IMR-90 (cell line): Measurements from ENCODE around the gene FLT1. TPM values are rescaled to one million over a fixed set of nuclear protein-coding genes. Genes with fewer than 3 reads are reported as not detected.

ENCODE experiments used
- ATAC-seq: fragments of 200-7000 bp; cut with Tn5 transposase; 2 replicates; pipeline ENCODE4 v1.9.1; 2020; ENCODE audit warnings: low read depth, mild to moderate bottlenecking, moderate library complexity
- BruUV-seq: library from RNA; stranded (reverse); fragments of 400-500 nt; replicated peaks from 2 replicates; lab custom pipeline; 2021; lab: Mats Ljungman, UMichigan
- CTCF ChIA-PET: fragments of 300-600 bp; formaldehyde crosslinking; extraction: SDS; loops from one replicate; lab custom pipeline; 2021; ENCODE audit warnings: antibody characterized with exemption; lab: Yijun Ruan, JAX
- POLR2A ChIA-PET: fragments of 300-600 bp; sonication (Branson Sonifier 250); formaldehyde crosslinking; loops from one replicate; lab custom pipeline; 2022; ENCODE audit warnings: antibody characterized with exemption; ENCODE audit not compliant: unreplicated experiment; lab: Charles Lee
- DNase-seq: peaks from one replicate; pipeline ENCODE4 v3.0.0; 2013
- H2AFZ ChIP-seq: replicated peaks from 2 replicates; pipeline ENCODE3; 2013; ENCODE audit warnings: low read length, mild to moderate bottlenecking; ENCODE audit not compliant: poor library complexity
- H2AK5ac ChIP-seq: 2 replicates; pipeline ENCODE4 v1.6.1; 2013; ENCODE audit warnings: low read depth, low read length, inconsistent platforms
- H2AK9ac ChIP-seq: replicated peaks from 2 replicates; pipeline ENCODE3; 2013; ENCODE audit warnings: mild to moderate bottlenecking, low read depth, low read length, moderate library complexity; ENCODE audit not compliant: poor library complexity
- H2BK120ac ChIP-seq: 2 replicates; pipeline ENCODE4 v1.6.1; 2013; ENCODE audit warnings: low read depth, low read length, inconsistent platforms
- H2BK15ac ChIP-seq: 3 replicates; pipeline ENCODE4 v1.6.1; 2013; ENCODE audit warnings: low read depth, low read length, inconsistent platforms
- H2BK20ac ChIP-seq: 2 replicates; pipeline ENCODE4 v1.6.1; 2013; ENCODE audit warnings: low read depth, mild to moderate bottlenecking, inconsistent platforms, low read length, moderate library complexity
- H2BK5ac ChIP-seq: 2 replicates; pipeline ENCODE4 v1.6.1; 2013; ENCODE audit warnings: mild to moderate bottlenecking, low read depth, low read length, inconsistent platforms; ENCODE audit not compliant: poor library complexity, severe bottlenecking
- H3K14ac ChIP-seq: replicated peaks from 2 replicates; pipeline ENCODE4 v1.6.1; 2013; ENCODE audit warnings: low read depth, low read length, inconsistent platforms
- H3K18ac ChIP-seq: 2 replicates; pipeline ENCODE4 v1.6.1; 2013; ENCODE audit warnings: low read depth, low read length, control low read depth
- H3K23ac ChIP-seq: 2 replicates; pipeline ENCODE4 v1.6.1; 2013; ENCODE audit warnings: low read depth, low read length, inconsistent platforms
- H3K27ac ChIP-seq: 2 replicates; pipeline ENCODE4 v1.5.1; 2013; ENCODE audit warnings: mild to moderate bottlenecking, control low read depth, low read length; ENCODE audit not compliant: insufficient read depth
- H3K27me3 ChIP-seq: 2 replicates; pipeline ENCODE4 v1.6.1; 2013; ENCODE audit warnings: low read length; ENCODE audit not compliant: control insufficient read depth, insufficient read depth
- H3K36me3 ChIP-seq: 2 replicates; pipeline ENCODE4 v1.6.1; 2013; ENCODE audit warnings: low read length, mixed read lengths; ENCODE audit not compliant: control insufficient read depth, insufficient read depth
- H3K4ac ChIP-seq: 2 replicates; pipeline ENCODE4 v1.6.1; 2013; ENCODE audit warnings: low read depth, low read length, inconsistent platforms
- H3K4me1 ChIP-seq: 2 replicates; pipeline ENCODE4 v1.6.1; 2013; ENCODE audit warnings: low read length, mixed read lengths; ENCODE audit not compliant: control insufficient read depth, insufficient read depth
- H3K4me2 ChIP-seq: 2 replicates; pipeline ENCODE4 v1.6.1; 2013; ENCODE audit warnings: low read depth, mild to moderate bottlenecking, control low read depth, low read length, moderate library complexity
- H3K4me3 ChIP-seq: 2 replicates; pipeline ENCODE4 v1.5.1; 2013; ENCODE audit warnings: low read depth, mild to moderate bottlenecking, control low read depth, low read length, moderate library complexity; ENCODE audit not compliant: insufficient read depth
- H3K56ac ChIP-seq: 2 replicates; pipeline ENCODE4 v1.6.1; 2013; ENCODE audit warnings: low read length, inconsistent platforms; ENCODE audit not compliant: insufficient read depth; ENCODE audit errors: extremely low read depth
- H3K79me1 ChIP-seq, 2 experiments: 2 replicates each; pipeline ENCODE4 v1.6.1; 2013; ENCODE audit warnings: low read length in 2 of 2, inconsistent platforms in 1 of 2, low read depth in 1 of 2
- H3K9ac ChIP-seq: 2 replicates; pipeline ENCODE4 v1.6.1; 2013; ENCODE audit warnings: low read depth, low read length, control low read depth
- H3K9me1 ChIP-seq: 2 replicates; pipeline ENCODE4 v1.6.1; 2013; ENCODE audit warnings: low read length, inconsistent platforms; ENCODE audit not compliant: insufficient read depth
- H3K9me3 ChIP-seq: 2 replicates; pipeline ENCODE4 v1.6.1; 2013; ENCODE audit warnings: low read length; ENCODE audit not compliant: control insufficient read depth, insufficient read depth
- H4K20me1 ChIP-seq: 2 replicates; pipeline ENCODE4 v1.6.1; 2013; ENCODE audit warnings: low read length, inconsistent platforms; ENCODE audit not compliant: insufficient read depth
- H4K5ac ChIP-seq: 2 replicates; pipeline ENCODE4 v1.6.1; 2013; ENCODE audit warnings: mild to moderate bottlenecking, low read depth, low read length, control low read depth
- H4K8ac ChIP-seq, 2 experiments: 2 replicates each; pipeline ENCODE4 v1.6.1; 2013; ENCODE audit warnings: low read depth in 2 of 2, low read length in 2 of 2, control low read depth in 1 of 2, inconsistent platforms in 1 of 2
- H4K91ac ChIP-seq: 2 replicates; pipeline ENCODE4 v1.6.1; 2013; ENCODE audit warnings: low read depth, low read length, inconsistent platforms; ENCODE audit not compliant: insufficient read depth
- NFE2L2 ChIP-seq: fragments of 150-350 bp; IDR thresholded peaks from 2 replicates; pipeline ENCODE4 v1.6.1; 2016; ENCODE audit warnings: low read depth, mild to moderate bottlenecking, low read length
- RAD21 ChIP-seq: IDR thresholded peaks from 2 replicates; pipeline ENCODE4 v1.6.1; 2012; ENCODE audit warnings: low read length, improper control_type of control experiment
- WGBS, 2 experiments: methylation state at CpG; one replicate each; pipeline versions ENCODE4 v1.1.5 to v1.1.7; 2013; ENCODE audit warnings: missing lambda C conversion rate in 2 of 2; ENCODE audit not compliant: insufficient read length in 1 of 2; ENCODE audit errors: extremely low coverage in 2 of 2; 5-methylcytosine and 5-hydroxymethylcytosine counted together
- dilution Hi-C: fragments of 300-500 bp; cut with HindIII; formaldehyde crosslinking; loops from one replicate; pipeline ENCODE4 v1.14.3; 2018; ENCODE audit warnings: low sequenced_read_pairs; ENCODE audit not compliant: unreplicated experiment
- in situ Hi-C: fragments of 300-500 bp; cut with MboI; formaldehyde crosslinking; loops from 3 replicates; pipeline ENCODE4 v1.14.3; 2019; ENCODE audit warnings: low sequenced_read_pairs, inconsistent platforms, mixed read lengths
- intact Hi-C: fragments of 100-400 bp; cut with micrococcal nuclease; formaldehyde crosslinking; loops from 2 replicates; pipeline ENCODE4 v1.10.0; 2022
- polyA plus RNA-seq, 3 experiments: library from polyadenylated mRNA; depleted of rRNA; stranded (reverse); fragments of >200 nt; gene quantifications; 2 replicates each; pipeline ENCODE4 v1.2.3, GENCODE V29; 2012; ENCODE audit warnings: low replicate concordance in 1 of 3
- total RNA-seq: library from RNA; depleted of rRNA; stranded (reverse); fragments of >200 nt; gene quantifications from 2 replicates; pipeline ENCODE4 v1.2.3, GENCODE V29; 2012
- TF ChIP-seq, protein P1 (sequence below): conservative IDR thresholded peaks from 2 replicates; pipeline ENCODE4 v1.5.1; 2012; ENCODE audit warnings: mild to moderate bottlenecking, low read depth, low read length, improper control_type of control experiment

FLT1 gene
- total and polyA plus RNA-seq, 2 of the 4 experiments (the other 2 are of a cell fraction) = 4.5 to 10.4 TPM

DNA sequence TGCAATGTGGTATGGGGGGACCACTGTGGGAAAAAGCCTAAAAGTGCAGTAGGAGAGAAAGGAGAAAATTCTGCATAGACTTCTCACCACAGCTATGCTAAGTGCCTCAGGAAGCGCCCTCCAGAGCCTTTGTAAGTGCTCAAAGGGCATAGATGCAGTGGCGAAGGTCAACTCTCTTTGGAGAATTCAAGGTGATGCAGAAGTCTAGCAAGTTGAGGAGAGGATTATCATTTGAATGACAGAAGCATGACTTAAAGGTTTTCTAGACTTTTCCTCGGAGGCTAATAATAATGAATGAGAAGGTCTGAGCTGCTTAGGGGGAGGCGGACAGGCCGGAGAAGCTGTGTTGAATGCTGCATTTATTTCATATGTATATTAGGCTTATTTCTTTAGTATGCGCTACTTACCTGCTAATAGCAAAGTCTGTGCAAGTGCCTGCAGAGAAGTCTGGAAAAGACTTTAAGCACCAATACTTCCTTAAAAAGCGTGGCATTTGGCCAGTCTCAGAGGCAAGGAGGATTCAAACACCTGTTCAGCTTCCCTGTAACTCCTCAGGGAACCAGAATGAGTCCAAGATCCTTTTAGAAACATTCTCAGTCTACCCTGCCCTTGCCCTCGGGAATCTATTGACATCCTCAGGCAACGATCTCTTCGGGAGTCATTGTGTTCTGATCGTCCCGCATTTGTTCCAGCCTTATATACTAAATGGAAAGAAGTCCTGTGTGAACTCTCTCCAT lies 56.2 kb downstream of the FLT1 start:
- intact Hi-C loops = no loop called here
- no peaks in the 10 kb centered on the region for H4K20me1 ChIP-seq
- H2AK5ac ChIP-seq = no peak overlapping the region
- no peak overlapping the region for H2AFZ ChIP-seq
- H2BK15ac ChIP-seq = no peak overlapping the region
- 0 out of 2 replicates have a peak, but pooled peaks cover 2% of the 10 kb centered on the region for H3K4me1 ChIP-seq
- WGBS, 2 experiments = 69% methylated on average over 3 of the region's 12 CpGs; no CpG with 5 or more reads in 1 of the 2 experiments
- in situ Hi-C loops = no loop called here
- DNase-seq = no peak
- no peaks in the 10 kb centered on the region; the same call in 1 of the 2 replicates for H3K36me3 ChIP-seq
- no peak overlapping the region for H2BK5ac ChIP-seq
- no peaks in the 10 kb centered on the region for H3K27me3 ChIP-seq
- no peak overlapping the region for H3K4me3 ChIP-seq
- no peak overlapping the region for H3K23ac ChIP-seq
- H3K56ac ChIP-seq = no peak overlapping the region
- ATAC-seq = no peak
- ChIA-PET POLR2A (no interaction called here), CTCF (interaction anchor here (0.7 kb wide), 1 partner anchor 608 kb away, joined by 3 read pairs; no protein-coding TSS in a partner anchor)
- dilution Hi-C loops = no loop called here
- H4K5ac ChIP-seq = no peak overlapping the region
- no peak overlapping the region for H4K91ac ChIP-seq
- no peak overlapping the region for H3K27ac ChIP-seq
- H3K14ac ChIP-seq = no peak overlapping the region
- no TSS peak for BruUV-seq
- H4K8ac ChIP-seq = no peak overlapping the region
- H3K9me3 ChIP-seq = no peaks in the 10 kb centered on the region
- H3K4me2 ChIP-seq = no peak overlapping the region
- no peak overlapping the region for H3K18ac ChIP-seq
- H3K4ac ChIP-seq = no peak overlapping the region
- H3K9me1 ChIP-seq = no peaks in the 10 kb centered on the region
- H3K79me1 ChIP-seq = peaks cover 0 to 5% of the 10 kb centered on the region in 2 experiments; a peak in 2 of 4 replicates
- no peak overlapping the region for H2AK9ac ChIP-seq
- H3K9ac ChIP-seq = no peak overlapping the region
- no peak overlapping the region for H2BK120ac ChIP-seq
- TF ChIP-seq RAD21 = no peak
- TF ChIP-seq NFE2L2 = no peak
- TF ChIP-seq, protein P1, sequence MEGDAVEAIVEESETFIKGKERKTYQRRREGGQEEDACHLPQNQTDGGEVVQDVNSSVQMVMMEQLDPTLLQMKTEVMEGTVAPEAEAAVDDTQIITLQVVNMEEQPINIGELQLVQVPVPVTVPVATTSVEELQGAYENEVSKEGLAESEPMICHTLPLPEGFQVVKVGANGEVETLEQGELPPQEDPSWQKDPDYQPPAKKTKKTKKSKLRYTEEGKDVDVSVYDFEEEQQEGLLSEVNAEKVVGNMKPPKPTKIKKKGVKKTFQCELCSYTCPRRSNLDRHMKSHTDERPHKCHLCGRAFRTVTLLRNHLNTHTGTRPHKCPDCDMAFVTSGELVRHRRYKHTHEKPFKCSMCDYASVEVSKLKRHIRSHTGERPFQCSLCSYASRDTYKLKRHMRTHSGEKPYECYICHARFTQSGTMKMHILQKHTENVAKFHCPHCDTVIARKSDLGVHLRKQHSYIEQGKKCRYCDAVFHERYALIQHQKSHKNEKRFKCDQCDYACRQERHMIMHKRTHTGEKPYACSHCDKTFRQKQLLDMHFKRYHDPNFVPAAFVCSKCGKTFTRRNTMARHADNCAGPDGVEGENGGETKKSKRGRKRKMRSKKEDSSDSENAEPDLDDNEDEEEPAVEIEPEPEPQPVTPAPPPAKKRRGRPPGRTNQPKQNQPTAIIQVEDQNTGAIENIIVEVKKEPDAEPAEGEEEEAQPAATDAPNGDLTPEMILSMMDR = no peak
- H2BK20ac ChIP-seq = no peak overlapping the region
